WTC11 (cell line): Measurements from ENCODE around the gene ARHGAP45. TPM values are rescaled to one million over a fixed set of nuclear protein-coding genes. Genes with fewer than 3 reads are reported as not detected.
A peak's percentile ranks its signal among the peaks of the same experiment; 100 is the strongest.

Experiments used
- ATAC-seq: fragments of 200-7000 bp; cut with Tn5 transposase; 2 replicates; pipeline ENCODE4 v1.10.0; 2021; ENCODE audit warnings: mild to moderate bottlenecking, moderate library complexity
- CTCF ChIA-PET: fragments of 300-600 bp; sonication (Branson Sonifier 250); formaldehyde crosslinking; loops from one replicate; lab custom pipeline; 2021; ENCODE audit warnings: antibody characterized with exemption; lab: Charles Lee
- POLR2A ChIA-PET: fragments of 350-600 bp; sonication (Branson Sonifier 250); formaldehyde crosslinking; loops from one replicate; lab custom pipeline; 2021; ENCODE audit warnings: antibody characterized with exemption; lab: Charles Lee
- DNase-seq: peaks from one replicate; pipeline ENCODE4 v3.0.0; 2021; ENCODE audit warnings: low spot score
- H3K27ac Mint-ChIP-seq: 2 replicates; pipeline ENCODE4 v1.8.0; 2021; ENCODE audit warnings: mixed read lengths
- H3K27me3 Mint-ChIP-seq: 2 replicates; pipeline ENCODE4 v1.8.0; 2021; ENCODE audit warnings: low read depth, mild to moderate bottlenecking, moderate library complexity, mixed read lengths
- H3K36me3 Mint-ChIP-seq: 2 replicates; pipeline ENCODE4 v1.8.0; 2021; ENCODE audit warnings: mixed read lengths
- H3K4me1 Mint-ChIP-seq: 2 replicates; pipeline ENCODE4 v1.8.0; 2022; ENCODE audit warnings: mixed read lengths
- H3K4me3 Mint-ChIP-seq: 2 replicates; pipeline ENCODE4 v1.8.0; 2021; ENCODE audit warnings: mild to moderate bottlenecking, moderate library complexity, mixed read lengths
- H3K9me3 Mint-ChIP-seq: 2 replicates; pipeline ENCODE4 v1.8.0; 2021; ENCODE audit warnings: mixed read lengths
- AR ChIP-seq: fragments of 250-450 bp; sonication (Bioruptor Pico); IDR thresholded peaks from 2 replicates; pipeline ENCODE4 v1.9.0; 2021; ENCODE audit warnings: mild to moderate bottlenecking
- ATF3 ChIP-seq: sonication (generic); formaldehyde crosslinking; conservative IDR thresholded peaks from 2 replicates; pipeline ENCODE4 v1.8.1; 2022; ENCODE audit warnings: mild to moderate bottlenecking, missing genetic modification reagents
- FOXK1 ChIP-seq: sonication (generic); formaldehyde crosslinking; IDR thresholded peaks from 2 replicates; pipeline ENCODE4 v1.8.0; 2022; ENCODE audit warnings: mild to moderate bottlenecking, moderate library complexity, missing genetic modification reagents
- HMGA2 ChIP-seq: fragments of 250-450 bp; sonication (Bioruptor Pico); IDR thresholded peaks from 2 replicates; pipeline ENCODE4 v1.4.0; 2021; ENCODE audit warnings: mild to moderate bottlenecking, moderate library complexity
- JAZF1 ChIP-seq: fragments of 250-450 bp; sonication (Bioruptor Pico); IDR thresholded peaks from 2 replicates; pipeline ENCODE4 v1.9.0; 2021; ENCODE audit warnings: moderate library complexity, mild to moderate bottlenecking, inconsistent platforms
- MAX ChIP-seq: sonication (generic); formaldehyde crosslinking; IDR thresholded peaks from 2 replicates; pipeline ENCODE4 v1.8.0; 2022; ENCODE audit warnings: mild to moderate bottlenecking, missing genetic modification reagents
- MYBL2 ChIP-seq: sonication (generic); formaldehyde crosslinking; IDR thresholded peaks from 2 replicates; pipeline ENCODE4 v1.8.1; 2023; ENCODE audit warnings: mild to moderate bottlenecking, moderate library complexity, missing genetic modification reagents
- NR3C1 ChIP-seq: sonication (generic); formaldehyde crosslinking; conservative IDR thresholded peaks from 2 replicates; pipeline ENCODE4 v1.8.1; 2023; ENCODE audit warnings: low read depth, mild to moderate bottlenecking, missing genetic modification reagents
- RELA ChIP-seq: sonication (generic); formaldehyde crosslinking; IDR thresholded peaks from 2 replicates; pipeline ENCODE4 v1.8.1; 2022; ENCODE audit warnings: missing genetic modification reagents, mild to moderate bottlenecking, borderline replicate concordance
- SMAD3 ChIP-seq: sonication (generic); formaldehyde crosslinking; IDR thresholded peaks from 2 replicates; pipeline ENCODE4 v1.8.0; 2022; ENCODE audit warnings: missing genetic modification reagents, mild to moderate bottlenecking, borderline replicate concordance
- TEAD1 ChIP-seq: sonication (generic); formaldehyde crosslinking; IDR thresholded peaks from 2 replicates; pipeline ENCODE4 v1.8.0; 2022; ENCODE audit warnings: mild to moderate bottlenecking, missing genetic modification reagents
- ZNF121 ChIP-seq: sonication (generic); formaldehyde crosslinking; IDR thresholded peaks from 2 replicates; pipeline ENCODE4 v1.8.0; 2023; ENCODE audit warnings: missing genetic modification reagents
- ZNF138 ChIP-seq: sonication (generic); formaldehyde crosslinking; conservative IDR thresholded peaks from 2 replicates; pipeline ENCODE4 v1.8.1; 2022; ENCODE audit warnings: mild to moderate bottlenecking, moderate library complexity, missing genetic modification reagents
- ZNF219 ChIP-seq: sonication (generic); formaldehyde crosslinking; IDR thresholded peaks from 2 replicates; pipeline ENCODE4 v1.8.0; 2023; ENCODE audit warnings: missing genetic modification reagents, mild to moderate bottlenecking, borderline replicate concordance
- total RNA-seq: library from RNA; stranded (reverse); gene quantifications from 3 replicates; pipeline ENCODE4 v1.2.3, GENCODE V29; 2021
- TF ChIP-seq, protein P1 (sequence below): sonication (generic); formaldehyde crosslinking; IDR thresholded peaks from 2 replicates; pipeline ENCODE4 v1.8.1; 2023; ENCODE audit warnings: mild to moderate bottlenecking, missing genetic modification reagents, borderline replicate concordance
- TF ChIP-seq, protein P2 (sequence below): sonication (generic); formaldehyde crosslinking; IDR thresholded peaks from 2 replicates; pipeline ENCODE4 v1.8.1; 2022; ENCODE audit warnings: low read depth, mild to moderate bottlenecking, moderate library complexity, missing genetic modification reagents, borderline replicate concordance
- TF ChIP-seq, protein P3 (sequence below): fragments of 250-450 bp; sonication (Bioruptor Pico); conservative IDR thresholded peaks from 2 replicates; pipeline ENCODE4 v1.9.0; 2021; ENCODE audit warnings: mild to moderate bottlenecking

Gene ARHGAP45
- total RNA-seq, 1 experiment from 2014 or later: 40.9 TPM

DNA sequence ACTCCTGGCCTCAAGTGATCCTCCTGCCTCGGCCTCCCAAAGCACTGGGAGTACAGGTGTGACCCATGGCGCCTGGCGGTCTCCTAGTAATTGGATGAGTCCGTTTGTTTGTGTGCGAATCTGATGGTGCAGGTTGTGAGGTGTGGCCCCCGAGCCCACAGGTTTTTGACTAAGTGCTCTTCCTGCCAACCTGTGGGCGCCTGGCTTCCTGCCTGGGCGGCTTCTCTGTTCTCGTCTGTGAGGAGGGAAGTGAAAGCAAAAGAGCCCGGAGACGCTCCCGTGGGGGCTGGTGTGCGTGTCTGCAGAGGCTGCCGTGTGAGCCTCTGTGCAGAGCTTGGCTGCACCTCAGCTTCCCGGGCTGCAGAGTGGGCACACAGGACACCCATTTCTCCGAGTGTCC lies 10.0 kb downstream of the ARHGAP45 start:
- Mint-ChIP-seq H3K36me3 (peaks cover 9% of the 10 kb centered on the region), H3K4me3 (no peak overlapping the region), H3K27ac (no peak overlapping the region), H3K4me1 (peaks cover under 1% of the 10 kb centered on the region), H3K27me3 (peaks cover 3% of the 10 kb centered on the region), H3K9me3 (no peaks in the 10 kb centered on the region)
- ChIA-PET CTCF (interaction anchor here (1.1 to 1.6 kb wide), 2 partner anchors 11 to 12 kb away, joined by 8 to 12 read pairs; partner anchors contain the start of gene ARHGAP45), POLR2A (interaction anchor here (0.6 kb wide), 2 partner anchors 13 to 23 kb away, joined by 3 to 4 read pairs; no protein-coding TSS in a partner anchor)
- ATAC-seq: no peak
- DNase-seq: no peak
- TF ChIP-seq ZNF138 (CRISPR knock-in tag) (no peak), MAX (no peak), ZNF219 (CRISPR knock-in tag) (no peak), RELA (CRISPR knock-in tag) (no peak), ATF3 (CRISPR knock-in tag) (no peak), NR3C1 (CRISPR knock-in tag) (no peak)
- TF ChIP-seq, protein P1, sequence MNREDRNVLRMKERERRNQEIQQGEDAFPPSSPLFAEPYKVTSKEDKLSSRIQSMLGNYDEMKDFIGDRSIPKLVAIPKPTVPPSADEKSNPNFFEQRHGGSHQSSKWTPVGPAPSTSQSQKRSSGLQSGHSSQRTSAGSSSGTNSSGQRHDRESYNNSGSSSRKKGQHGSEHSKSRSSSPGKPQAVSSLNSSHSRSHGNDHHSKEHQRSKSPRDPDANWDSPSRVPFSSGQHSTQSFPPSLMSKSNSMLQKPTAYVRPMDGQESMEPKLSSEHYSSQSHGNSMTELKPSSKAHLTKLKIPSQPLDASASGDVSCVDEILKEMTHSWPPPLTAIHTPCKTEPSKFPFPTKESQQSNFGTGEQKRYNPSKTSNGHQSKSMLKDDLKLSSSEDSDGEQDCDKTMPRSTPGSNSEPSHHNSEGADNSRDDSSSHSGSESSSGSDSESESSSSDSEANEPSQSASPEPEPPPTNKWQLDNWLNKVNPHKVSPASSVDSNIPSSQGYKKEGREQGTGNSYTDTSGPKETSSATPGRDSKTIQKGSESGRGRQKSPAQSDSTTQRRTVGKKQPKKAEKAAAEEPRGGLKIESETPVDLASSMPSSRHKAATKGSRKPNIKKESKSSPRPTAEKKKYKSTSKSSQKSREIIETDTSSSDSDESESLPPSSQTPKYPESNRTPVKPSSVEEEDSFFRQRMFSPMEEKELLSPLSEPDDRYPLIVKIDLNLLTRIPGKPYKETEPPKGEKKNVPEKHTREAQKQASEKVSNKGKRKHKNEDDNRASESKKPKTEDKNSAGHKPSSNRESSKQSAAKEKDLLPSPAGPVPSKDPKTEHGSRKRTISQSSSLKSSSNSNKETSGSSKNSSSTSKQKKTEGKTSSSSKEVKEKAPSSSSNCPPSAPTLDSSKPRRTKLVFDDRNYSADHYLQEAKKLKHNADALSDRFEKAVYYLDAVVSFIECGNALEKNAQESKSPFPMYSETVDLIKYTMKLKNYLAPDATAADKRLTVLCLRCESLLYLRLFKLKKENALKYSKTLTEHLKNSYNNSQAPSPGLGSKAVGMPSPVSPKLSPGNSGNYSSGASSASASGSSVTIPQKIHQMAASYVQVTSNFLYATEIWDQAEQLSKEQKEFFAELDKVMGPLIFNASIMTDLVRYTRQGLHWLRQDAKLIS (CRISPR knock-in tag): no peak
- TF ChIP-seq, protein P2, sequence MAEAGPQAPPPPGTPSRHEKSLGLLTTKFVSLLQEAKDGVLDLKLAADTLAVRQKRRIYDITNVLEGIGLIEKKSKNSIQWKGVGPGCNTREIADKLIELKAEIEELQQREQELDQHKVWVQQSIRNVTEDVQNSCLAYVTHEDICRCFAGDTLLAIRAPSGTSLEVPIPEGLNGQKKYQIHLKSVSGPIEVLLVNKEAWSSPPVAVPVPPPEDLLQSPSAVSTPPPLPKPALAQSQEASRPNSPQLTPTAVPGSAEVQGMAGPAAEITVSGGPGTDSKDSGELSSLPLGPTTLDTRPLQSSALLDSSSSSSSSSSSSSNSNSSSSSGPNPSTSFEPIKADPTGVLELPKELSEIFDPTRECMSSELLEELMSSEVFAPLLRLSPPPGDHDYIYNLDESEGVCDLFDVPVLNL (CRISPR knock-in tag): no peak

GRCh38 chr19:1079566-1080111 lies 12.7 kb downstream of the ARHGAP45 start:
- H3K4me1 Mint-ChIP-seq: no peaks in the 10 kb centered on the region; the same call in 1 of the 2 replicates
- POLR2A ChIA-PET: no interaction called here
- DNase-seq (no peak), ATAC-seq (no peak)
- no peak overlapping the region for H3K27ac Mint-ChIP-seq
- H3K36me3 Mint-ChIP-seq: peaks cover 11% of the 10 kb centered on the region
- H3K9me3 Mint-ChIP-seq: no peaks in the 10 kb centered on the region
- no peak overlapping the region for H3K4me3 Mint-ChIP-seq
- H3K27me3 Mint-ChIP-seq: no peaks in the 10 kb centered on the region
- TF ChIP-seq ZNF121 (CRISPR knock-in tag): 0 out of 2 replicates have a peak, but pooled peaks have one; percentile 3
- TF ChIP-seq TEAD1: no peak
- CTCF ChIA-PET: interaction anchor here (0.7 to 4.8 kb wide), 7 partner anchors 9 to 187 kb away, joined by 3 to 109 read pairs (median 7); partner anchors contain the start of gene ARHGAP45

- DNase-seq (no peak), ATAC-seq (no peak)
- Mint-ChIP-seq H3K27ac (no peak overlapping the region), H3K27me3 (no peaks in the 10 kb centered on the region), H3K4me3 (no peak overlapping the region), H3K4me1 (no peaks in the 10 kb centered on the region; the same call in 1 of the 2 replicates), H3K36me3 (peaks cover 16% of the 10 kb centered on the region), H3K9me3 (no peaks in the 10 kb centered on the region)
- POLR2A ChIA-PET: interaction anchor here (1.0 to 2.4 kb wide), 4 partner anchors 10 to 180 kb away, joined by 4 to 22 read pairs (median 10); partner anchors contain the start of gene CNN2
- CTCF ChIA-PET: interaction anchor here (0.5 to 4.8 kb wide), 9 partner anchors 9 to 186 kb away, joined by 3 to 109 read pairs (median 11); partner anchors contain the start of genes ABCA7 and ARHGAP45
- TF ChIP-seq HMGA2 (CRISPR knock-in tag) (no peak), SMAD3 (no peak), MYBL2 (no peak), AR (CRISPR knock-in tag) (no peak), FOXK1 (CRISPR knock-in tag) (no peak), JAZF1 (no peak)
- TF ChIP-seq, protein P3, sequence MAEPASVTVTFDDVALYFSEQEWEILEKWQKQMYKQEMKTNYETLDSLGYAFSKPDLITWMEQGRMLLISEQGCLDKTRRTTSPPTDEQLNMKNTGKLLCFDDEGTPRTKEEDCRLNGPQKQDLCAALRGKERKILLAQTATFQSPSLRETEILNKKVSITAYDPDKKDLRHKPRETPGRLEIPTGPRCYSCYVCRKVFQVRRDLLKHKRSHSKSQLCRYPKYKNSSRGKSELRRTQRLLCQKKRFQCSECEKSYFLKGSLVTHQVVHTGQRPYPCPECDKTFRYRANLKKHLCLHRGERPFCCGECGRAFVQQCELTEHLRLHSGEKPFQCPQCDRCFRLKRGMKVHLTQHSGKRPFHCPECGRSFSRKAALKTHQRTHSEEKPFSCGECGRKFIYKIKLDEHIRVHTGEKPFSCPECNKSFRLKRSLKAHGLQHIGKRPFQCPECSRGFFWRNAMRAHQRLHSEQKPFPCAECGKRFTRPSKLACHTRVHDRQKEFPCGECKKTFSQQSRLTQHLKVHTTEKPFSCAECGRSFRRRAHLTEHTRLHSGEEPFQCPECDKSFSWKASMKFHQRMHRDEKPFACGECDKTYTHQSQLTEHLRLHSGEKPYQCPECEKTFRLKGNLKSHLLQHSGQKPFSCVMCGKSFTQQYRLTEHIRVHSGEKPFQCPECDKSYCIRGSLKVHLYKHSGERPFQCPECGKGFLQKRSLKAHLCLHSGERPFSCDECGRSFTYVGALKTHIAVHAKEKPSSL (CRISPR knock-in tag): no peak
Observed at GRCh38 chr19:1080360-1081161, 13.6 kb downstream of the ARHGAP45 start.
